Osteoblast (primary cell): Measurements from ENCODE around the gene MGAT4C. TPM values are rescaled to one million over a fixed set of nuclear protein-coding genes. Genes with fewer than 3 reads are reported as not detected.

ENCODE experiments used
- DNase-seq: peaks from one replicate; pipeline ENCODE4 v3.0.0; 2011; ENCODE audit warnings: low spot score, mixed read lengths; ENCODE audit not compliant: insufficient read length; ENCODE audit errors: missing footprints
- H2AFZ ChIP-seq: 2 replicates; pipeline ENCODE4 v1.6.0; 2011; ENCODE audit warnings: mild to moderate bottlenecking, low read length
- H3K27ac ChIP-seq: 2 replicates; pipeline ENCODE4 v1.5.1; 2011; ENCODE audit warnings: mild to moderate bottlenecking, low read depth, low read length, moderate library complexity
- H3K27me3 ChIP-seq: 2 replicates; pipeline ENCODE4 v1.6.0; 2012; ENCODE audit warnings: mild to moderate bottlenecking, control low read depth, inconsistent platforms, low read length, moderate library complexity; ENCODE audit not compliant: insufficient read depth
- H3K36me3 ChIP-seq: 2 replicates; pipeline ENCODE4 v1.5.1; 2011; ENCODE audit warnings: mild to moderate bottlenecking, low read length, control low read depth, moderate library complexity; ENCODE audit not compliant: insufficient read depth
- H3K4me1 ChIP-seq: 2 replicates; pipeline ENCODE4 v1.5.1; 2011; ENCODE audit warnings: mild to moderate bottlenecking, low read length, control low read depth, moderate library complexity; ENCODE audit not compliant: insufficient read depth
- H3K4me2 ChIP-seq: 2 replicates; pipeline ENCODE4 v1.6.0; 2011; ENCODE audit warnings: mild to moderate bottlenecking, low read length; ENCODE audit not compliant: insufficient read depth
- H3K4me3 ChIP-seq: fragments of 200-600 bp; sonication (generic); 3 replicates; pipeline ENCODE4 v1.5.1; 2012; ENCODE audit warnings: mild to moderate bottlenecking, low read length, inconsistent platforms; ENCODE audit not compliant: insufficient read depth
- H3K79me2 ChIP-seq: 2 replicates; pipeline ENCODE4 v1.6.0; 2012; ENCODE audit warnings: mild to moderate bottlenecking, low read length, control low read depth, inconsistent platforms; ENCODE audit not compliant: insufficient read depth
- H3K9me3 ChIP-seq: 2 replicates; pipeline ENCODE4 v1.5.1; 2011; ENCODE audit warnings: low read depth, low read length, control low read depth
- H4K20me1 ChIP-seq: 2 replicates; pipeline ENCODE4 v1.6.0; 2012; ENCODE audit warnings: mild to moderate bottlenecking, low read length, control low read depth; ENCODE audit not compliant: insufficient read depth
- total RNA-seq: library from RNA; depleted of rRNA; stranded (reverse); fragments of >200 nt; gene quantifications from 2 replicates; pipeline ENCODE4 v1.2.3, GENCODE V29; 2012
- TF ChIP-seq, protein P1 (sequence below): IDR thresholded peaks from 2 replicates; pipeline ENCODE4 v1.5.1; 2011; ENCODE audit warnings: mild to moderate bottlenecking, low read depth, low read length, moderate library complexity; ENCODE audit errors: extremely low read depth

Gene MGAT4C
- total RNA-seq, 1 donor, result not detected

DNA sequence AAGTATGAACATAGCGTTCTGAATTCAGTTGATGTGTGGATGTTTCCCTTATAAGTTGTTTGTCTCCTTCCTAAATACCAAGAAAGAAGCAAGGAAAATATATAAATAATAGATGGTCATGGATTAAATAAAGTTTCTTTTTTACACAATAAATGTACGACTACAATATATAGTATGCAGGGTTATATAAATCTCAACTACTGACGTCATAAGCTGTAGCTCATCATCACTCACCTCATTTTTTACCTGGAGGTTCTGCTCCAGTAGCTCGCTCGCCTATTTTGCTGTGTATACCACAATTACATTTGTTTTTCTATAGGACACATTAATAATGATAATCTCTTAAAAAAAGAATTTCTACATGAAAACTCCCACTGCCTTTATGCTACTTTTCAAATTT is 272.6 kb downstream of the MGAT4C start:
- Histone ChIP-seq H2AFZ (no peak overlapping the region), H3K4me2 (no peak overlapping the region), H4K20me1 (no peaks in the 10 kb centered on the region), H3K79me2 (no peaks in the 10 kb centered on the region), H3K9me3 (no peaks in the 10 kb centered on the region), H3K27me3 (no peaks in the 10 kb centered on the region), H3K36me3 (no peaks in the 10 kb centered on the region), H3K4me1 (no peaks in the 10 kb centered on the region), H3K27ac (no peak overlapping the region), H3K4me3 (no peak overlapping the region)
- DNase-seq, result no peak
- TF ChIP-seq, protein P1, sequence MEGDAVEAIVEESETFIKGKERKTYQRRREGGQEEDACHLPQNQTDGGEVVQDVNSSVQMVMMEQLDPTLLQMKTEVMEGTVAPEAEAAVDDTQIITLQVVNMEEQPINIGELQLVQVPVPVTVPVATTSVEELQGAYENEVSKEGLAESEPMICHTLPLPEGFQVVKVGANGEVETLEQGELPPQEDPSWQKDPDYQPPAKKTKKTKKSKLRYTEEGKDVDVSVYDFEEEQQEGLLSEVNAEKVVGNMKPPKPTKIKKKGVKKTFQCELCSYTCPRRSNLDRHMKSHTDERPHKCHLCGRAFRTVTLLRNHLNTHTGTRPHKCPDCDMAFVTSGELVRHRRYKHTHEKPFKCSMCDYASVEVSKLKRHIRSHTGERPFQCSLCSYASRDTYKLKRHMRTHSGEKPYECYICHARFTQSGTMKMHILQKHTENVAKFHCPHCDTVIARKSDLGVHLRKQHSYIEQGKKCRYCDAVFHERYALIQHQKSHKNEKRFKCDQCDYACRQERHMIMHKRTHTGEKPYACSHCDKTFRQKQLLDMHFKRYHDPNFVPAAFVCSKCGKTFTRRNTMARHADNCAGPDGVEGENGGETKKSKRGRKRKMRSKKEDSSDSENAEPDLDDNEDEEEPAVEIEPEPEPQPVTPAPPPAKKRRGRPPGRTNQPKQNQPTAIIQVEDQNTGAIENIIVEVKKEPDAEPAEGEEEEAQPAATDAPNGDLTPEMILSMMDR, result no peak

DNA sequence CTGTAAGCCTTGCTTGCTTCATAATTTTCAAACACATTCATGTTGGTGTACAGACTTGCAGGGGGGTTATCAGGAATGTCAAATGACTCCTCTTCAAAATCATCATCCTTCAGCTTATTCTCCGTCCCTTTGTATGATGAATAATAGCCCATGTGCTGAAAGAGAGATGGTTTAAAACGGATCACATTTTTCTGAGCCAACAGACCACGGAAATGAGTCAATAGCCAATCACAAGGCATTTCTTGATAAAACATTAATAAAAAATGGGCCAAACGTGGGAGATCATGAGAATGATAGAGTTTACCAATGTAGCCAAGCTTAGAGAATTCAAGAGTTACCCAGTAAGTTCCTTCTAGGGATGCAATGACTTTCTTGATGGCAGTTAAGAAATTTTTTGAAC is 276.6 kb downstream of the MGAT4C start:
- Histone ChIP-seq H3K27me3 (no peaks in the 10 kb centered on the region), H3K79me2 (no peaks in the 10 kb centered on the region), H4K20me1 (no peaks in the 10 kb centered on the region), H3K36me3 (no peaks in the 10 kb centered on the region), H3K4me2 (no peak overlapping the region), H2AFZ (no peak overlapping the region), H3K9me3 (no peaks in the 10 kb centered on the region), H3K4me3 (no peak overlapping the region), H3K4me1 (no peaks in the 10 kb centered on the region), H3K27ac (no peak overlapping the region)
- TF ChIP-seq, protein P1, result no peak
- DNase-seq, result no peak

DNA sequence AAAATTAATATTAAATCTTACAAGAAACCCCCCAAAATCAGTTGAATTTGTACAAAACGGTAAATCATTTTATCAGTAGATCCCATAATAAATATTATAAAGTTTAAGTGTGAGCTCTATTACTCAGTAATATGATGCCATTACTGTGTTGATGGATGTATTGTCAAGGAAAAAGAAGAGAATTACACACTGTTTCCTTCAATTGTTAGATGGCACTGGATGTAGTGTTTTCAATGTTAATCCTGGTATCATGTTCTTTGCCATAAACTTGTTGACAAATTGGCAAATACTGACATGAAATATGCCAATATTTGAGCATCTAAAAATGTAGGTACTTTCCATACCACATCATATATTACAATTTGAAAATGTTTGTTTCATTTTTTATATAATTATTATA is 280.5 kb downstream of the MGAT4C start:
- no peaks in the 10 kb centered on the region for H3K9me3 ChIP-seq
- H3K79me2 ChIP-seq, result no peaks in the 10 kb centered on the region
- H3K27ac ChIP-seq, result no peak overlapping the region
- no peak overlapping the region for H3K4me3 ChIP-seq
- no peaks in the 10 kb centered on the region for H3K27me3 ChIP-seq
- no peaks in the 10 kb centered on the region for H3K36me3 ChIP-seq
- DNase-seq, result no peak
- no peak overlapping the region for H2AFZ ChIP-seq
- H3K4me2 ChIP-seq, result no peak overlapping the region
- TF ChIP-seq, protein P1, result no peak
- no peaks in the 10 kb centered on the region for H3K4me1 ChIP-seq
- no peaks in the 10 kb centered on the region for H4K20me1 ChIP-seq

DNA sequence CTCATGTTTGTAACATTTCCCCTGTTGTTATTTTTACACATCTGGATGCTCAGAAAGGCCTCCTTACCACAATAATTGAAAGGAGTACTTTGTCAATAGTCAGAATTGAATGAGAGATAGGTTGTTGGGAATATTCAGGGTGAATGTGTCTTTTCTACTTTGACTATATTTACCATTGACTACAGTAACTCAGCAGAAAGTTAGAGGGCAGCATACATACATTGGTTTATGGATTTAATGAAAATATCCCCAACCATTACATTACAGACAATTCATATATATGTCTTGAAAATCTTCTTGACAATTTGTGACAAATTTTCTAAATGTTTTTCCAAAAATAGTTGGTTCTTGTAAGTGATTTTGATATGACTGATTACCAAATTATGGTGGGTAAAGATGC is 284.4 kb downstream of the MGAT4C start:
- Histone ChIP-seq H3K36me3 (no peaks in the 10 kb centered on the region), H3K27me3 (no peaks in the 10 kb centered on the region), H3K9me3 (no peaks in the 10 kb centered on the region), H4K20me1 (no peaks in the 10 kb centered on the region), H3K27ac (no peak overlapping the region), H3K4me1 (no peaks in the 10 kb centered on the region), H2AFZ (no peak overlapping the region), H3K4me2 (no peak overlapping the region), H3K4me3 (no peak overlapping the region), H3K79me2 (no peaks in the 10 kb centered on the region)
- TF ChIP-seq, protein P1, result no peak
- DNase-seq, result no peak
